ENCODE data around the gene PFN4. TPM values are rescaled to one million over a fixed set of nuclear protein-coding genes. Genes with fewer than 3 reads are reported as not detected.

Gene PFN4
- total RNA-seq, 2 donors from 2014 or later = 1.2 TPM; not detected in 1

GRCh38 chr2:24080701-24081100 is 42.4 kb downstream of the PFN4 start:
- peaks cover 12 to 30% of the 10 kb centered on the region in 2 donors for H3K4me1 Mint-ChIP-seq (ENCODE audit: low read depth in 2 of 2)
- H3K27me3 Mint-ChIP-seq = no peaks in the 10 kb centered on the region
- no peak overlapping the region for H3K27ac Mint-ChIP-seq
- H3K36me3 Mint-ChIP-seq = no peaks in the 10 kb centered on the region
- no peak for DNase-seq (ENCODE audit: low spot score)
- H3K4me3 Mint-ChIP-seq = no peak overlapping the region
- ATAC-seq = no peak
- no peaks in the 10 kb centered on the region for H3K9me3 Mint-ChIP-seq

- no peaks in the 10 kb centered on the region for H3K36me3 Mint-ChIP-seq
- ATAC-seq = no peak
- peak overlapping the region; percentile 96 for H3K4me3 Mint-ChIP-seq
- H3K27me3 Mint-ChIP-seq = no peaks in the 10 kb centered on the region
- no peak for DNase-seq (ENCODE audit: low spot score)
- H3K9me3 Mint-ChIP-seq = no peaks in the 10 kb centered on the region
- peak overlapping the region; percentile 90 to 92 for H3K27ac Mint-ChIP-seq
- peaks cover 23 to 31% of the 10 kb centered on the region in 2 donors for H3K4me1 Mint-ChIP-seq (ENCODE audit: low read depth in 2 of 2)
These were observed 45.3 kb downstream of the PFN4 start for GRCh38 chr2:24077879-24078278.

GRCh38 chr2:24077535-24077877 is 45.6 kb downstream of the PFN4 start:
- no peaks in the 10 kb centered on the region for H3K27me3 Mint-ChIP-seq
- H3K36me3 Mint-ChIP-seq = no peaks in the 10 kb centered on the region
- H3K4me3 Mint-ChIP-seq = peak overlapping the region; percentile 96
- peak overlapping the region; percentile 90 to 92 for H3K27ac Mint-ChIP-seq
- DNase-seq (ENCODE audit: low spot score) (no peak), ATAC-seq (no peak)
- H3K9me3 Mint-ChIP-seq = no peaks in the 10 kb centered on the region
- H3K4me1 Mint-ChIP-seq (ENCODE audit: low read depth in 2 of 2) = peaks cover 23 to 31% of the 10 kb centered on the region in 2 donors

- H3K36me3 Mint-ChIP-seq = no peaks in the 10 kb centered on the region
- H3K4me3 Mint-ChIP-seq = peak overlapping the region; percentile 96
- no peaks in the 10 kb centered on the region for H3K27me3 Mint-ChIP-seq
- H3K4me1 Mint-ChIP-seq (ENCODE audit: low read depth in 2 of 2) = peaks cover 21 to 27% of the 10 kb centered on the region in 2 donors
- no peaks in the 10 kb centered on the region for H3K9me3 Mint-ChIP-seq
- DNase-seq (ENCODE audit: low spot score) = no peak
- H3K27ac Mint-ChIP-seq = peak overlapping the region; percentile 90 to 92
- ATAC-seq = peak in 1 of 2 donors; percentile 24
These were observed 46.1 kb downstream of the PFN4 start for GRCh38 chr2:24076849-24077534.

- peak; percentile 95 to 97 for ATAC-seq
- Mint-ChIP-seq H3K4me3 (peak within 1 kb of the TSS; percentile 96), H3K36me3 (no peaks in the 10 kb centered on the region), H3K27ac (peak within 1 kb of the TSS; percentile 90 to 92), H3K4me1 (ENCODE audit: low read depth in 2 of 2) (peaks cover 21 to 27% of the 10 kb centered on the region in 2 donors), H3K9me3 (no peaks in the 10 kb centered on the region), H3K27me3 (no peaks in the 10 kb centered on the region)
- DNase-seq (ENCODE audit: low spot score) = peak; percentile 99
These were observed 47.0 kb downstream of the PFN4 start, which contains the start of gene SF3B6 for GRCh38 chr2:24075915-24076848. Gene SF3B6 (minus strand): TSS chr2:24076326. CDS start chr2:24076229, 97 bp downstream.

- DNase-seq (ENCODE audit: low spot score) = no peak
These were observed 47.9 kb downstream of the PFN4 start for GRCh38 chr2:24075259-24075658.

GRCh38 chr2:24073816-24074215 is 49.3 kb downstream of the PFN4 start:
- Mint-ChIP-seq H3K36me3 (no peaks in the 10 kb centered on the region), H3K27ac (peak overlapping the region; percentile 38 to 90), H3K9me3 (no peaks in the 10 kb centered on the region), H3K27me3 (no peaks in the 10 kb centered on the region), H3K4me1 (ENCODE audit: low read depth in 2 of 2) (peaks cover 26 to 27% of the 10 kb centered on the region in 2 donors), H3K4me3 (peak overlapping the region; percentile 53)
- ATAC-seq (no peak), DNase-seq (ENCODE audit: low spot score) (no peak)

More at GRCh38 chr2:24075259-24075658, 47.9 kb downstream of the PFN4 start:
- Mint-ChIP-seq H3K27me3 (no peaks in the 10 kb centered on the region), H3K4me3 (peak overlapping the region; percentile 96), H3K36me3 (no peaks in the 10 kb centered on the region), H3K9me3 (no peaks in the 10 kb centered on the region), H3K4me1 (ENCODE audit: low read depth in 2 of 2) (peaks cover 21 to 27% of the 10 kb centered on the region in 2 donors), H3K27ac (peak overlapping the region; percentile 90 to 92)
- ATAC-seq = no peak

- H3K27ac Mint-ChIP-seq = no peak overlapping the region
- H3K36me3 Mint-ChIP-seq = no peaks in the 10 kb centered on the region
- no peak for ATAC-seq
- peaks cover 19 to 21% of the 10 kb centered on the region in 2 donors for H3K4me1 Mint-ChIP-seq (ENCODE audit: low read depth in 2 of 2)
- H3K9me3 Mint-ChIP-seq = no peaks in the 10 kb centered on the region
- H3K27me3 Mint-ChIP-seq = no peaks in the 10 kb centered on the region
- H3K4me3 Mint-ChIP-seq = no peak overlapping the region
- DNase-seq (ENCODE audit: low spot score) = no peak
These were observed 50.9 kb downstream of the PFN4 start for GRCh38 chr2:24072259-24072658.

- Mint-ChIP-seq H3K4me1 (ENCODE audit: low read depth in 2 of 2) (peaks cover 0 to 7% of the 10 kb centered on the region in 2 donors), H3K36me3 (peaks cover 4% of the 10 kb centered on the region), H3K27ac (no peak overlapping the region), H3K4me3 (no peak overlapping the region), H3K9me3 (no peaks in the 10 kb centered on the region), H3K27me3 (no peaks in the 10 kb centered on the region)
- DNase-seq (ENCODE audit: low spot score) (no peak), ATAC-seq (no peak)
These were observed 57.8 kb downstream of the PFN4 start for GRCh38 chr2:24065341-24065740.

Other genes starting within 250 kb of the PFN4 start
- gene ATAD2B, start 196.2 kb downstream of the PFN4 start, total RNA-seq = 10 to 100 TPM; 36.2 to 44.5 TPM
- gene UBXN2A, start 182.9 kb downstream of the PFN4 start, total RNA-seq = 10 to 100 TPM; 11.2 to 14.1 TPM
- under 1 TPM; 0.21 to 0.75 TPM for gene MFSD2B, start 113.2 kb downstream of the PFN4 start, total RNA-seq
- gene WDCP, start 75.9 kb downstream of the PFN4 start, total RNA-seq = 10 to 100 TPM; 20.8 to 26.3 TPM
- 1 to 10 TPM; 1.6 to 2.4 TPM for gene FKBP1B, start 73.6 kb downstream of the PFN4 start, total RNA-seq
- gene SF3B6, start 47.0 kb downstream of the PFN4 start, total RNA-seq = 10 to 100 TPM; 83.1 to 85.8 TPM
- 1 to 10 TPM; 4.1 to 5.8 TPM for gene TP53I3, start 38.5 kb downstream of the PFN4 start, total RNA-seq
- 10 to 100 TPM; 13.7 to 14.4 TPM for gene FAM228B, start 135 bp upstream of the PFN4 start, total RNA-seq
- under 1 TPM in 1 of 2 donors, not detected in 1; 0.21 TPM for gene FAM228A, start 51.7 kb upstream of the PFN4 start, total RNA-seq
- gene ITSN2, start 237.2 kb upstream of the PFN4 start, total RNA-seq = 10 to 100 TPM; 71.5 to 80.7 TPM